ENCODE results near the gene ZSWIM5. TPM values are rescaled to one million over a fixed set of nuclear protein-coding genes. Genes with fewer than 3 reads are reported as not detected.

ZSWIM5 gene
- total and polyA plus RNA-seq, 9 of the 15 experiments (the other 6 are each of a cell fraction or from before 2014, with no cell fraction given), result under 0.01 to 0.07 (median 0.03) TPM; not detected in 3

DNA sequence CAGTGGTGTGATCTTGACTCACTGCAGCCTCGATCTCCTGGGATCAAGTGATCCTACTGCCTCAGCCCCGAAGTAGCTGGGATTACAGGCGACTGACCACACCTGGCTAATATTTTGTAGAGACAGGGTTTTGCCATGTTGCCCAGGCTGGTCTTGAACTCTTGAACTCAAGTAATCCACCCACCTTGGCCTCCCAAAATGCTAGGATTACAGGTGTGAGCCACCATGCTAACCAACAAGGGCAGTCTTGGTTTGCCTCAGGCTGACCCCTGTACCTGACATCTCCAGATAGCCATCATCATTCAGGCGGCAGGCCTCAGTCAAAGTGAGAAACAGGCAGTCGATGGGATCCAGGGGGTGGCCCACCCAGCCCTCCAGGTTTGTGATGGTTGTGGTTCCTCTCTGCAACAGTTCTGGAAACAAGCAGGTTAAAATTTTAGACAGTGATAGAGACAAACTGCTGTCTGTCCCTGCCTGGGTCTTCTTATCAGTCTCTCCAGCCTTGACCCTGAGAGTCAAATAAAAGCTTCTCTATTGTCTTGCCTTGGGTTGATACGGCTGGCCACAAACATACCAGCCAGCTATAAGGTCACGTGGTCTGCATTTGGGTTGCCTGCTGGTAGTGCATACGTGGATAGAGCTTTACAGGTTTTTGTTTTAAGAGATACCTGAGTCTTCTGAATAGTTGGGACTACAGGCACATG, 167.6 kb downstream of the ZSWIM5 start (continued):
- peak; percentile 71; the same call in 1 of the 2 replicates for TF ChIP-seq TEAD2 (tag; IDR thresholded peaks at IDR 0.05)
- peak; percentile 64; the same call in 1 of the 2 replicates for TF ChIP-seq MTA1 (IDR thresholded peaks at IDR 0.05; ENCODE audit: borderline replicate concordance)
- TF ChIP-seq FOXA3 (CRISPR knock-in tag; conservative IDR thresholded peaks at IDR 0.05 in 1 of 2, IDR thresholded peaks at IDR 0.05 in 1 of 2), result peak in 1 of 2 experiments; percentile 21; a peak in 2 of 4 replicates
- no peak for TF ChIP-seq NR4A1 (CRISPR knock-in tag; IDR thresholded peaks at IDR 0.05)
- TF ChIP-seq NR4A1 (tag; IDR thresholded peaks at IDR 0.05), result peak; percentile 84
- TF ChIP-seq TEAD1 (CRISPR knock-in tag; IDR thresholded peaks at IDR 0.05), result peak; percentile 94 to 97
- no peak for TF ChIP-seq FIP1L1 (IDR thresholded peaks at IDR 0.05; ENCODE audit: low read depth, low read length, poor library complexity, severe bottlenecking)
- no peak for TF ChIP-seq MIER1 (IDR thresholded peaks at IDR 0.05; ENCODE audit: low read depth)
- no peak for TF ChIP-seq MTF1 (CRISPR knock-in tag; IDR thresholded peaks at IDR 0.05; ENCODE audit: borderline replicate concordance)
- no peak for TF ChIP-seq TFAM (CRISPR knock-in tag; conservative IDR thresholded peaks at IDR 0.05)
- TF ChIP-seq NCOR1 (IDR thresholded peaks at IDR 0.05), result peak; percentile 97
- TF ChIP-seq DMBX1 (CRISPR knock-in tag; IDR thresholded peaks at IDR 0.05; ENCODE audit: borderline replicate concordance), result peak; percentile 87; the same call in 1 of the 2 replicates
- TF ChIP-seq MECOM (CRISPR knock-in tag; IDR thresholded peaks at IDR 0.05), result peak; percentile 98
- no peak for TF ChIP-seq ZNF436 (CRISPR knock-in tag; IDR thresholded peaks at IDR 0.05)
- no peak for TF ChIP-seq TARDBP (IDR thresholded peaks at IDR 0.05)
- peak; percentile 82 for TF ChIP-seq LCOR (CRISPR knock-in tag; IDR thresholded peaks at IDR 0.05)
- TF ChIP-seq KDM4B (IDR thresholded peaks at IDR 0.05; ENCODE audit: borderline replicate concordance in 2 of 2, low read depth in 1 of 2), result no peak
- TF ChIP-seq KDM1A (IDR thresholded peaks at IDR 0.05), result peak; percentile 96 to 98
